Adrenal gland (tissue), 12 donors: ENCODE results near the gene CTDSP2. TPM values are rescaled to one million over a fixed set of nuclear protein-coding genes. Genes with fewer than 3 reads are reported as not detected.

Experiments
- DNase-seq, 7 donors: peaks; one replicate each; pipeline ENCODE4 v3.0.0-alpha.2; 2019 to 2020
- H3K27ac ChIP-seq, 5 donors: fragments of 200-600 bp; sonication (generic) in 4 of 5; 1 replicate in 3 of 5; 2 replicates in 2 of 5; pipeline versions ENCODE4 v1.5.1 to v1.8.0; 2016 to 2020; ENCODE audit warnings: mild to moderate bottlenecking in 1 of 5
- H3K27me3 ChIP-seq: fragments of 200-600 bp; 2 replicates; pipeline ENCODE4 v1.8.0; 2021
- H3K36me3 ChIP-seq, 2 donors: fragments of 200-600 bp; replicated peaks in 1 of 2; 1 replicate in 1 of 2; 2 replicates in 1 of 2; pipeline versions ENCODE4 v1.5.1 to v1.8.0; 2018 to 2022
- H3K4me1 ChIP-seq, 2 donors: fragments of 200-600 bp; replicated peaks in 1 of 2; 1 replicate in 1 of 2; 2 replicates in 1 of 2; pipeline versions ENCODE4 v1.5.1 to v1.8.0; 2018 to 2021
- H3K4me3 ChIP-seq, 4 donors: fragments of 200-600 bp; sonication (generic) in 3 of 4; one replicate each; pipeline ENCODE4 v1.5.1; 2016 to 2018
- H3K9me3 ChIP-seq, 3 donors: fragments of 200-600 bp; sonication (generic) in 1 of 3; replicated peaks in 1 of 3; 1 replicate in 2 of 3; 2 replicates in 1 of 3; pipeline versions ENCODE4 v1.5.1 to v1.8.0; 2016 to 2021
- POLR2A ChIP-seq, 2 donors: fragments of 450-650 bp; IDR thresholded peaks; one replicate each; pipeline ENCODE4 v1.6.1; 2017; ENCODE audit warnings: antibody characterized with exemption in 2 of 2, mild to moderate bottlenecking in 2 of 2, moderate library complexity in 1 of 2
- WGBS, 4 donors: extraction: QIAGEN DNeasy Blood & Tissue Kit in 2 of 4; methylation state at CpG; one replicate each; pipeline versions ENCODE4 v1.1.5 to v1.1.7; 2013 to 2017; 5-methylcytosine and 5-hydroxymethylcytosine counted together
- intact Hi-C, 2 donors: fragments of 100-400 bp; cut with DNase I; formaldehyde crosslinking; loops; one replicate each; pipeline versions ENCODE4 v1.14.1 to v1.15.0; 2022 to 2023
- polyA plus RNA-seq, 3 donors: library from polyadenylated mRNA; stranded (reverse); fragments of 200-250 nt in 2 of 3; fragments of 350-450 nt in 1 of 3; fragmentation: Illumina TruSeq in 1 of 3; extraction: RNeasy Lipid Tissue Mini Kit (QIAGEN cat#74804) in 1 of 3; gene quantifications; one replicate each; pipeline ENCODE4 v1.2.3, GENCODE V29; 2013 to 2014
- total RNA-seq, 9 donors: library from RNA; depleted of rRNA in 4 of 9; stranded (reverse); fragments of >200 nt in 4 of 9; fragments of 120-200 nt in 1 of 9; fragmentation: NEBNext Ultra II Directional in 1 of 9; extraction: Animal tissue kit (Norgen Biotek cat#: 25700) in 1 of 9; gene quantifications; one replicate each; pipeline versions ENCODE4 v1.1.0 to v1.2.4, GENCODE V29; 2013 to 2023
- TF ChIP-seq, protein P1 (sequence below), 6 experiments: fragments of 450-650 bp in 4 of 6; fragments of 200-600 bp in 2 of 6; sonication (generic) in 1 of 6; IDR thresholded peaks; 1 replicate in 5 of 6; 2 replicates in 1 of 6; pipeline versions ENCODE4 v1.5.1 to v1.8.0; 2016 to 2021; ENCODE audit warnings: antibody characterized with exemption in 6 of 6, mild to moderate bottlenecking in 2 of 6, moderate library complexity in 1 of 6
- donor health status: healthy with polysubstance abuse.
- donor health status: Bipolar disorder and iron deficiency.
- donor health status: DM: yes; HTN: yes; CAD: no.
- donor health status: DM: no; HTN: no; CAD: no.
- donor health status: DM: no; HTN: no; CAD: no.
- donor health status: DM: yes; HTN: yes; CAD: no.

The CTDSP2 gene
- total and polyA plus RNA-seq, 12 donors = 42.9 to 275 (median 192) TPM

DNA sequence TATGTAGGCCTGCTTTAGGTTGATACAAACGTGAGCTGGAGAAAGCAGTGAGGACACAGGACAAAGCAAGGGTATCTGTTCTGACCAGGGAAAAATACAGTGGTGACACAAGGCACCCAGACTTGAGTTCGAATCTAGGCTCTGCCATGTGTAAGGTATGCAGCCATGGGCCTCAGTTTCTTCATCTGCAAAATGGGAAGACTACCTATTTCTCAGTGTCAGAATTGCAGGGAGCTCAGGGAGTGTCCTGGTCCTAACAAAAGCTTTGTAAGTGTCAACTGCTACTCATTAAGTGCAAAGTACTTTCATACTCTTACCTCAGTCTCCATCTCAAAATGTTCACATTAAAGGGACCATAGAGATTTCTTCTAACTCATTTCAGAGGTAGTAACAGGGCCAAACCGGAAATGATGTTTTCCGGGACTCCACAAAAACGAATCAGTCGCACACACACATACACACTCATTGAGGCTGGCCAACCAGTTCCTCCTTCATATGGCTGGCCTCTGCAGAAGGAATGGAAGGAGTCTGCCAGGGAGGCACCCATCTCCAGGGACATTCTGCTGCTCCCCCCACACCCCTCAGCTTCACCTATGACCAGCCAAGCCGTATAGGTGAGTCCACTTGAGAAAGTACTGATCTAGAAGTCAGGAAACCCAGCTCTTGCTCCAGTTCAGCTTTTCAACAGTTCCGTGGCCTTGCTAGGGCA, 7.8 kb downstream of the CTDSP2 start:
- peak overlapping the region in 4 of 5 donors; percentile 30 to 99 (median 64) for H3K27ac ChIP-seq
- H3K4me1 ChIP-seq = peaks cover 98 to 100% of the 10 kb centered on the region in 2 donors
- intact Hi-C loops = loop anchor here in 1 of 2 donors (5.0 kb wide), 1 partner anchor 59 kb away; no protein-coding TSS in a partner anchor
- no peaks in the 10 kb centered on the region for H3K27me3 ChIP-seq
- H3K9me3 ChIP-seq = no peaks in the 10 kb centered on the region
- TF ChIP-seq POLR2A (IDR thresholded peaks at IDR 0.05) = no peak
- TF ChIP-seq, protein P1, sequence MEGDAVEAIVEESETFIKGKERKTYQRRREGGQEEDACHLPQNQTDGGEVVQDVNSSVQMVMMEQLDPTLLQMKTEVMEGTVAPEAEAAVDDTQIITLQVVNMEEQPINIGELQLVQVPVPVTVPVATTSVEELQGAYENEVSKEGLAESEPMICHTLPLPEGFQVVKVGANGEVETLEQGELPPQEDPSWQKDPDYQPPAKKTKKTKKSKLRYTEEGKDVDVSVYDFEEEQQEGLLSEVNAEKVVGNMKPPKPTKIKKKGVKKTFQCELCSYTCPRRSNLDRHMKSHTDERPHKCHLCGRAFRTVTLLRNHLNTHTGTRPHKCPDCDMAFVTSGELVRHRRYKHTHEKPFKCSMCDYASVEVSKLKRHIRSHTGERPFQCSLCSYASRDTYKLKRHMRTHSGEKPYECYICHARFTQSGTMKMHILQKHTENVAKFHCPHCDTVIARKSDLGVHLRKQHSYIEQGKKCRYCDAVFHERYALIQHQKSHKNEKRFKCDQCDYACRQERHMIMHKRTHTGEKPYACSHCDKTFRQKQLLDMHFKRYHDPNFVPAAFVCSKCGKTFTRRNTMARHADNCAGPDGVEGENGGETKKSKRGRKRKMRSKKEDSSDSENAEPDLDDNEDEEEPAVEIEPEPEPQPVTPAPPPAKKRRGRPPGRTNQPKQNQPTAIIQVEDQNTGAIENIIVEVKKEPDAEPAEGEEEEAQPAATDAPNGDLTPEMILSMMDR (IDR thresholded peaks at IDR 0.05) = no peak
- H3K36me3 ChIP-seq = no peaks in the 10 kb centered on the region
- H3K4me3 ChIP-seq = peak overlapping the region in 1 of 4 donors; percentile 7
- no peak for DNase-seq
- 28 to 36% (median 30%) methylated on average over 8 of the region's 8 CpGs for WGBS, 4 donors

DNA sequence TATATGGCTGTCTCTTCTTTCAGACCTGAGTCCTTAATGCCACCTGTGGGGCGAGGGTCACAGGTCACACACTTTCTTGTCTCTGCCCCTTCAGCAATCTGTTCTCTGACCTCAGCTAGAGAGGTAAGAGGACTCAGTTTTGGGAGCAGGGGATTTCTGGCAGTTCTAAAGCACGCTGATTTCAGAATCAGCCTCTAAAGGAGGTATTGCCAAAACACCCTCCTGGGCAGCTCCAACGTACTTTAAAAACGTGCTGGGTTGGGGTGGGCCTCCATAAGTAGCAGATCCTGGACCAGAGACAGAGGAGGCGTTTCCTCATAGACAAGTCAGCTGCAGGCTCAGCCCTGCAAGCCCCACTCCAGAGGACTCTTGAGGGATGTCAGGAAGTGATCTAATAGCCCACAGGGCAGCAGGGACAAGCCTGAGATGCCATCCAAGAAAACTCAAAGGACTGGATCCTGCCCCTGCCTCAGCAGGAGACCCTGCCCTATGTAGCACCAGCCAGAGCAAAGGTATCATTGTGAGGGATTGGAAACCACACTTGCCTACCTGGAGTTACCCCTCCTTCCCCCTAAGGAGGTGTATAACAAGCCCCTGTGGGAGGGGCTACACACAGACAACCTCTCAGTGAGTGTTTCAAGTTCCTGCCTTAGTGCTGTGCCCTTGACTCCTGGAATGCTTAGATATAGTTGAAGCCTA, 8.5 kb downstream of the CTDSP2 start:
- peak in 5 of 7 donors; percentile 37 to 59 (median 48) for DNase-seq
- H3K27ac ChIP-seq = peak overlapping the region in 4 of 5 donors; percentile 6 to 99 (median 64)
- H3K36me3 ChIP-seq = no peaks in the 10 kb centered on the region
- peaks cover 98 to 100% of the 10 kb centered on the region in 2 donors for H3K4me1 ChIP-seq
- H3K9me3 ChIP-seq = no peaks in the 10 kb centered on the region
- WGBS, 4 donors = 4 to 31% (median 15%) methylated on average over 1 to 5 of the region's 5 CpGs
- TF ChIP-seq POLR2A (IDR thresholded peaks at IDR 0.05) = no peak
- TF ChIP-seq, protein P1 (IDR thresholded peaks at IDR 0.05) = no peak
- H3K27me3 ChIP-seq = no peaks in the 10 kb centered on the region
- intact Hi-C loops = loop anchor here in 1 of 2 donors (5.0 kb wide), 1 partner anchor 59 kb away; no protein-coding TSS in a partner anchor
- H3K4me3 ChIP-seq = no peak overlapping the region

DNA sequence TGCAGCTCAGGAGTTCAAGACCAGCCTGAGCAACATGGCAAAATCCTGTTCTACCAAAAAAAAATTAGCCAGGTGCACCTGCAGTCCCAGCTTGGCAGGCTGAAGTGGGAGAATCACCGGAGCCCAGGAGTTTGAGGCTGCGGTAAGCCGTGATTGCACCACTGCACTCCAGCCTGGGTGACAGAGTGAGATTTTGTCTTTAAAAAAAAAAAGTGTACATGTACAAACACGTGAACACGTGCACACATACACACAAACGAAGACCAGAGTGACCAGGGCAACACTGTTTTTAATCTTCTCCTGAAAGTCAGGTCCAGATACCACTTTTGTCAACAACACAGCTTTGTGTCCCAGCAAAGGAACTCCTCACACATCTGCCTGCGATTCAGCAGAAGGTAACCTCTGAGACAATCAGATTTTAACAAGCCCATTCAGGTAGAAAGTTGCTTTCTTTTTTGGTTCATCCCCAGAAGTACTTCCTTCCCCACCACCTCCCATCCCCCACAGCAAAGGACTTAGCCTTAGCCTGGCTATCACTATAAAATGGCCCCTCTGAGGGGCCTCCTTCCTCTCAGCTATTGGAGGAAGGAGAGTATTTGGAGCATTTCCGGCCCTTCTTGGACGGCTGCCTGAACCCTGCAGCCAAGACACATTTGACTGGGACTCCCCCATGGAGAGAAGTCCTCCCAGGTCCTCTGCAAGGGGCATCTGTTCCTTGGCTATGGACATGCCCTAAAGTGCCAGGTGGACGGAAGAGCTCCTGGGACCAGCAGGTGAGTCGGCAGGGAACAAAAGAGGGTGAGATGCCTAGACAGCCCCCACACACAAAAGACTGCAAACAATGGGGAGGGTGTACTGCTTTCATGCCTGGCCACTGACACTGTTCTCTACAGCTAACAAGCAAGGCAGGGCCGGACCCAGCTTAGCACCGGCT, 9.8 kb downstream of the CTDSP2 start:
- Histone ChIP-seq H3K9me3 (no peaks in the 10 kb centered on the region), H3K4me1 (peaks cover 94 to 100% of the 10 kb centered on the region in 2 donors), H3K27me3 (no peaks in the 10 kb centered on the region), H3K36me3 (no peaks in the 10 kb centered on the region), H3K4me3 (peak overlapping the region in 1 of 4 donors; percentile 2), H3K27ac (peak overlapping the region; percentile 14 to 99 (median 34))
- TF ChIP-seq, protein P1 (IDR thresholded peaks at IDR 0.05) = no peak
- peak; percentile 65 to 90 (median 75) for DNase-seq
- intact Hi-C loops = loop anchor here in 1 of 2 donors (5.0 kb wide), 1 partner anchor 61 kb away; no protein-coding TSS in a partner anchor
- WGBS, 4 donors = 11 to 22% (median 18%) methylated on average over 13 of the region's 13 CpGs
